PC-3 (cell line): ENCODE measurements around the gene TRIM21. TPM values are rescaled to one million over a fixed set of nuclear protein-coding genes. Genes with fewer than 3 reads are reported as not detected.
A peak's percentile ranks its signal among the peaks of the same experiment; 100 is the strongest.
"Not testable (repeated sequence)": the region's sequence is repeated elsewhere in the genome, so short reads cannot be mapped to it uniquely, and the experiment has no call there.

Experiments used
- ATAC-seq: fragments of 200-7000 bp; cut with Tn5 transposase; 2 replicates; pipeline ENCODE4 v1.9.1; 2020; ENCODE audit warnings: mild to moderate bottlenecking, moderate library complexity
- BruUV-seq: library from RNA; stranded (reverse); fragments of 400-500 nt; replicated peaks from 2 replicates; lab custom pipeline; 2021; lab: Mats Ljungman, UMichigan
- CTCF ChIA-PET: fragments of 300-600 bp; sonication (Branson Sonifier 250); formaldehyde crosslinking; loops from one replicate; lab custom pipeline; 2022; ENCODE audit warnings: antibody characterized with exemption; lab: Charles Lee
- POLR2A ChIA-PET: fragments of 300-600 bp; sonication (Branson Sonifier 250); formaldehyde crosslinking; loops from one replicate; lab custom pipeline; 2022; ENCODE audit warnings: antibody characterized with exemption; ENCODE audit not compliant: unreplicated experiment; lab: Charles Lee
- DNase-seq: peaks from one replicate; pipeline ENCODE4 v3.0.0-alpha.2; 2015
- H2AFZ ChIP-seq: fragments of 300-600 bp; sonication (generic); 2 replicates; pipeline ENCODE4 v1.6.0; 2016; ENCODE audit warnings: antibody characterized with exemption, low read length
- H3F3A ChIP-seq: fragments of 300-600 bp; sonication (generic); one replicate; pipeline ENCODE4 v1.6.0; 2017; ENCODE audit warnings: antibody characterized with exemption, low read length, control low read depth, mild to moderate bottlenecking; ENCODE audit not compliant: unreplicated experiment
- H3K27ac ChIP-seq: fragments of 300-600 bp; sonication (generic); 2 replicates; pipeline ENCODE4 v1.5.1; 2016; ENCODE audit warnings: mild to moderate bottlenecking, low read length
- H3K27me3 ChIP-seq: fragments of 300-600 bp; sonication (generic); 2 replicates; pipeline ENCODE4 v1.6.1; 2016; ENCODE audit warnings: low read length, mixed read lengths
- H3K36me3 ChIP-seq: fragments of 300-600 bp; sonication (generic); 2 replicates; pipeline ENCODE4 v1.6.1; 2016; ENCODE audit warnings: low read depth, mixed run types, low read length, mixed read lengths
- H3K4me1 ChIP-seq: fragments of 300-600 bp; sonication (generic); 2 replicates; pipeline ENCODE4 v1.5.1; 2016; ENCODE audit warnings: low read length; ENCODE audit not compliant: insufficient read depth
- H3K4me2 ChIP-seq: fragments of 300-600 bp; sonication (generic); 2 replicates; pipeline ENCODE4 v1.6.0; 2016; ENCODE audit warnings: low read length
- H3K4me3 ChIP-seq: fragments of 300-600 bp; sonication (generic); 2 replicates; pipeline ENCODE4 v1.5.1; 2016; ENCODE audit warnings: mild to moderate bottlenecking, low read length, mixed read lengths
- H3K79me2 ChIP-seq: fragments of 300-600 bp; sonication (generic); 2 replicates; pipeline ENCODE4 v1.6.1; 2017; ENCODE audit warnings: low read length, mixed read lengths
- H3K9ac ChIP-seq: fragments of 300-600 bp; sonication (generic); 2 replicates; pipeline ENCODE4 v1.6.0; 2016; ENCODE audit warnings: mild to moderate bottlenecking, low read length
- H3K9me2 ChIP-seq: fragments of 300-600 bp; sonication (generic); replicated peaks from 2 replicates; pipeline ENCODE4 v1.6.1; 2016; ENCODE audit warnings: mixed run types, low read length, mixed read lengths
- H3K9me3 ChIP-seq: fragments of 300-600 bp; sonication (generic); 2 replicates; pipeline ENCODE4 v1.6.1; 2016; ENCODE audit warnings: low read length, mixed read lengths
- H4K20me1 ChIP-seq: fragments of 300-600 bp; sonication (generic); 2 replicates; pipeline ENCODE4 v1.6.1; 2016; ENCODE audit warnings: low read length, mixed read lengths
- CTCF ChIP-seq: fragments of 300-600 bp; sonication (generic); conservative IDR thresholded peaks from 2 replicates; pipeline ENCODE4 v1.5.1; 2017; ENCODE audit warnings: antibody characterized with exemption, low read depth, mild to moderate bottlenecking, low read length
- EZH2 ChIP-seq: fragments of 300-600 bp; sonication (generic); IDR thresholded peaks from one replicate; pipeline ENCODE4 v1.6.1; 2017; ENCODE audit warnings: antibody characterized with exemption, mild to moderate bottlenecking, low read length; ENCODE audit not compliant: unreplicated experiment
- EZH2phosphoT487 ChIP-seq: fragments of 300-600 bp; sonication (generic); IDR thresholded peaks from 2 replicates; pipeline ENCODE4 v1.6.1; 2018; ENCODE audit warnings: mild to moderate bottlenecking, antibody characterized with exemption, low read length, borderline replicate concordance
- intact Hi-C: fragments of 100-400 bp; cut with micrococcal nuclease; formaldehyde crosslinking; loops from 2 replicates; pipeline ENCODE4 v1.9.0; 2023
- total RNA-seq: library from RNA; depleted of rRNA; stranded (reverse); fragments of >200 nt; gene quantifications from 2 replicates; pipeline ENCODE4 v1.2.3, GENCODE V29; 2014

TRIM21 gene
- total RNA-seq, 1 experiment from 2014 or later: 6.9 TPM

DNA sequence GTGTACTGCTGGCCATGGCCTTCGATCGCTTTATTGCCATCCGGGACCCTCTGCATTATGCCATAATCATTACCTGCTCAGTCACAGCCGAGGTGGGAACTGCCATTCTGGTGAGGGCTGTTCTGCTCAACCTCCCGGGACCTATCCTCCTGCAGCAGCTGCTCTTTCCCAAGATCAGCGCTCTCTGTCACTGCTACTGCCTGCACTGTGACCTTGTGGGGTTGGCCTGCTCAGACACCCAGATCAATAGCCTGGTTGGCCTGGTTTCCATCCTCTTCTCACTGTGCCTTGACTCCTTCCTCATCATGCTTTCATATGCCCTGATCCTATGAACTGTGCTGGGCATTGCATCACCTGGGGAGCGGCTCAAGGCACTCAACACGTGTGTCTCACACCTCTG lies 24.9 kb upstream of the TRIM21 start:
- DNase-seq: no peak
- no peak overlapping the region for H2AFZ ChIP-seq
- no TSS peak for BruUV-seq

DNA sequence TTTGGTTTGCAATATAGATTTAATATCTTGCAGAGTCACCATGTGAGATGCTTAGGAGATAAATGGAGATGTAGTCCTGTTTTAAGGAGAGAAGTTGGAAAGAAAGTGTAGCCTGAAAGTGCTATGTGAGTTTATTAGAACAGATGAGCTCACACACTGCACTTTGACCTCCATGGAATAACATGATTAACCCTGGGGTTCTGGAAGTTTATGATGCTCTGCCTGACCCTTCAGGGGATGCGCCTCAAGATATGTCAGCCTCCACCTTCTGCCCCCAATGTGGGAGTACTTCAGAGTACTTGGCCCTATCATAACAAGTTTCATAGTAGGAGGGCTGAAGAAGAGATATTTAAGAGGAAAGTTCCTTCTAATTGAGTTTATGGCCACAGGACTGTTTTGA lies 23.3 kb upstream of the TRIM21 start:
- Histone ChIP-seq H3K4me3 (no peak overlapping the region), H3K27me3 (peaks cover 65% of the 10 kb centered on the region), H2AFZ (no peak overlapping the region), H3K4me1 (no peaks in the 10 kb centered on the region), H3K9me2 (no peaks in the 10 kb centered on the region), H3K9ac (no peak overlapping the region), H3K27ac (no peak overlapping the region), H3F3A (no peaks in the 10 kb centered on the region), H4K20me1 (no peaks in the 10 kb centered on the region), H3K79me2 (no peaks in the 10 kb centered on the region), H3K36me3 (no peaks in the 10 kb centered on the region), H3K9me3 (no peaks in the 10 kb centered on the region), H3K4me2 (no peak overlapping the region)
- intact Hi-C loops: no loop called here
- ATAC-seq: no peak
- no TSS peak for BruUV-seq
- ChIA-PET POLR2A (no interaction called here), CTCF (no interaction called here)
- no peak for DNase-seq
- TF ChIP-seq EZH2: no peak
- no peak for TF ChIP-seq CTCF
- TF ChIP-seq EZH2phosphoT487: no peak

More for the DNA sequence above, 24.9 kb upstream of the TRIM21 start:
- ATAC-seq: no peak
- Histone ChIP-seq H3K36me3 (no peaks in the 10 kb centered on the region), H3K4me1 (no peaks in the 10 kb centered on the region), H3K27ac (no peak overlapping the region), H3K9me3 (no peaks in the 10 kb centered on the region), H3F3A (no peaks in the 10 kb centered on the region), H3K4me3 (no peak overlapping the region), H3K4me2 (no peak overlapping the region), H3K27me3 (peaks cover 65% of the 10 kb centered on the region), H3K79me2 (no peaks in the 10 kb centered on the region), H3K9ac (no peak overlapping the region), H3K9me2 (no peaks in the 10 kb centered on the region), H4K20me1 (no peaks in the 10 kb centered on the region)
- intact Hi-C loops: no loop called here
- ChIA-PET POLR2A (no interaction called here), CTCF (no interaction called here)
- no peak for TF ChIP-seq EZH2
- TF ChIP-seq EZH2phosphoT487: no peak
- TF ChIP-seq CTCF: no peak

DNA sequence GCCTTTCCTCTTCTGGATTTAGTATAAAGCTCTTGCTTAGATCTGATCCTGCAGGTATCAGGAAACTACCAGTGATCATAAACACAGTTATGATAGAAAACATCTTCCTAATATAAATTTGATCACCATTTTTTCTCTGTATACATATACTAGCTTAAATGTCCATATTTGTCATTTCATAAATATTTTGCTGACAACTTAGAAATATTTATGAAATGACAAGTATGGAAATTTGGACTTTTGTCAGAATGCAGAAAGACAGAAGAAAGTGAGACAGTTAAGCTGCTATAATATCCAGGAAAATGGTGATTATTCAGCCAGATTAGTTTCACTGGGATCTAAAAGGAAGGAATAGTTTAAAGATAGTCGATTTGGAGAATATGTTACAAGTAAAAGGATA lies 22.8 kb upstream of the TRIM21 start:
- BruUV-seq: no TSS peak
- no peak overlapping the region for H3K9ac ChIP-seq
- H3K79me2 ChIP-seq: no peaks in the 10 kb centered on the region
- no peaks in the 10 kb centered on the region for H3F3A ChIP-seq
- no peak for ATAC-seq
- H3K9me3 ChIP-seq: no peaks in the 10 kb centered on the region
- no peaks in the 10 kb centered on the region for H3K9me2 ChIP-seq
- no peak overlapping the region for H3K4me2 ChIP-seq
- no peaks in the 10 kb centered on the region for H3K4me1 ChIP-seq
- ChIA-PET POLR2A (no interaction called here), CTCF (no interaction called here)
- no peak overlapping the region for H3K27ac ChIP-seq
- no peaks in the 10 kb centered on the region for H4K20me1 ChIP-seq
- no peak for DNase-seq
- intact Hi-C loops: no loop called here
- H2AFZ ChIP-seq: no peak overlapping the region
- H3K36me3 ChIP-seq: no peaks in the 10 kb centered on the region
- H3K27me3 ChIP-seq: peaks cover 62% of the 10 kb centered on the region
- H3K4me3 ChIP-seq: no peak overlapping the region
- TF ChIP-seq EZH2: no peak
- no peak for TF ChIP-seq CTCF
- TF ChIP-seq EZH2phosphoT487: no peak

DNA sequence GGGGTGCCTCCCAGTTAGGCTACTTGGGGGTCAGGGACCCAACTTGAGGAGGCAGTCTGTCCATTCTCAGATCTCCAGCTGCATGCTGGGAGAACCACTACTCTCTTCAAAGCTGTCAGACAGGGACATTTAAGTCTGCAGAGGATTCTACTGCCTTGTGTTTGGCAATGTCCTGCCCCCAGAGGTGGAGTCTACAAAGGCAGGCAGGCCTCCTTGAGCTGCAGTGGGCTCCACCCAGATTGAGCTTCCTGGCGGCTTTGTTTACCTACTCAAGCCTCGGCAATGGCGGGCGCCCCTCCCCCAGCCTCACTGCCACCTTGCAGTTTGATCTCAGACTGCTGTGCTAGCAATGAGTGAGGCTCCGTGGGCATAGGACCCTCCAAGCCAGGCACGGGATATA lies 12.7 kb upstream of the TRIM21 start:
- H3K4me1 ChIP-seq, intact Hi-C loops, CTCF ChIA-PET, H3K4me3 ChIP-seq, H3K4me2 ChIP-seq, H3K9me3 ChIP-seq, H3K9ac ChIP-seq, H3K9me2 ChIP-seq, ATAC-seq, H2AFZ ChIP-seq, H3K27ac ChIP-seq, H4K20me1 ChIP-seq, POLR2A ChIA-PET, H3K36me3 ChIP-seq, H3K79me2 ChIP-seq, BruUV-seq, H3F3A ChIP-seq: not testable (repeated sequence)
- peak; percentile 12 for DNase-seq
- H3K27me3 ChIP-seq: peaks cover 11% of the 10 kb centered on the region
